Type B pancreatic cell (in vitro differentiated cells): ENCODE data around the gene HSF2. TPM values are rescaled to one million over a fixed set of nuclear protein-coding genes. Genes with fewer than 3 reads are reported as not detected.

Experiments
- DNase-seq: peaks from one replicate; pipeline ENCODE4 v3.0.0; 2021; ENCODE audit warnings: mixed read lengths; ENCODE audit not compliant: unreplicated experiment; ENCODE audit errors: extremely low spot score
- H3K27ac Mint-ChIP-seq: 2 replicates; pipeline ENCODE4 v1.8.0; 2021; ENCODE audit warnings: mild to moderate bottlenecking, mixed read lengths
- H3K27me3 Mint-ChIP-seq: 2 replicates; pipeline ENCODE4 v1.8.0; 2021; ENCODE audit warnings: mixed read lengths
- H3K36me3 Mint-ChIP-seq: 2 replicates; pipeline ENCODE4 v1.8.0; 2021; ENCODE audit warnings: mixed read lengths
- H3K4me1 Mint-ChIP-seq: one replicate; pipeline ENCODE4 v1.8.0; 2021; ENCODE audit warnings: mixed read lengths; ENCODE audit not compliant: unreplicated experiment
- H3K4me3 Mint-ChIP-seq: 2 replicates; pipeline ENCODE4 v1.8.0; 2021; ENCODE audit warnings: mild to moderate bottlenecking, mixed read lengths
- H3K9me3 Mint-ChIP-seq: 2 replicates; pipeline ENCODE4 v1.8.0; 2021; ENCODE audit warnings: mixed read lengths
- total RNA-seq: library from RNA; stranded (reverse); gene quantifications from 2 replicates; pipeline ENCODE4 v1.2.1, GENCODE V29; 2021; ENCODE audit warnings: low replicate concordance
- TF ChIP-seq, protein P1 (sequence below): fragments of 200-600 bp; sonication (generic); conservative IDR thresholded peaks from 2 replicates; pipeline ENCODE4 v1.5.0; 2021; ENCODE audit warnings: antibody characterized with exemption, mild to moderate bottlenecking

HSF2 gene
- total RNA-seq, 1 donor from 2014 or later, result 22.5 TPM

DNA sequence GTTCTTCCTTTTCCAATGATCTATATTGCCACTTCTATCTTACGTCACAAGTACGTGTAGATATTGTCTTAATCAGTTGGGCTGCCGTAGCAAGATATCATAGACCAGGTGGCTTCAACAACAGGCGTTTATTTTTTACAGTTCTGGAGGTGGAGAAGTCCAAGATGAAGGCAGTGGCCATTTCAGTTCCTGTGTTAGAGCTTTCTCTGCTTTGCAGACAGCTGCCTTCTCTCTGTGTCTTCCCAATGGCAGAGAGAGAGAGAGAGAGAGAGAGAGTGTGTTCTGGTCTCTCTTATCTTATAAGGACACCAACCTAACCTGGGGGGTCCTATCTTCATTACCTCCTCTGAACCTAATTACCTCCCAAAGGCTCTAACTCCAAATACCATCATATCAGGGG lies 8.3 kb downstream of the HSF2 start:
- H3K4me3 Mint-ChIP-seq, result no peak overlapping the region
- no peak overlapping the region for H3K27ac Mint-ChIP-seq
- TF ChIP-seq, protein P1, sequence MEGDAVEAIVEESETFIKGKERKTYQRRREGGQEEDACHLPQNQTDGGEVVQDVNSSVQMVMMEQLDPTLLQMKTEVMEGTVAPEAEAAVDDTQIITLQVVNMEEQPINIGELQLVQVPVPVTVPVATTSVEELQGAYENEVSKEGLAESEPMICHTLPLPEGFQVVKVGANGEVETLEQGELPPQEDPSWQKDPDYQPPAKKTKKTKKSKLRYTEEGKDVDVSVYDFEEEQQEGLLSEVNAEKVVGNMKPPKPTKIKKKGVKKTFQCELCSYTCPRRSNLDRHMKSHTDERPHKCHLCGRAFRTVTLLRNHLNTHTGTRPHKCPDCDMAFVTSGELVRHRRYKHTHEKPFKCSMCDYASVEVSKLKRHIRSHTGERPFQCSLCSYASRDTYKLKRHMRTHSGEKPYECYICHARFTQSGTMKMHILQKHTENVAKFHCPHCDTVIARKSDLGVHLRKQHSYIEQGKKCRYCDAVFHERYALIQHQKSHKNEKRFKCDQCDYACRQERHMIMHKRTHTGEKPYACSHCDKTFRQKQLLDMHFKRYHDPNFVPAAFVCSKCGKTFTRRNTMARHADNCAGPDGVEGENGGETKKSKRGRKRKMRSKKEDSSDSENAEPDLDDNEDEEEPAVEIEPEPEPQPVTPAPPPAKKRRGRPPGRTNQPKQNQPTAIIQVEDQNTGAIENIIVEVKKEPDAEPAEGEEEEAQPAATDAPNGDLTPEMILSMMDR, result no peak
- H3K4me1 Mint-ChIP-seq, result peaks cover 27% of the 10 kb centered on the region
- no peak for DNase-seq
- H3K27me3 Mint-ChIP-seq, result no peaks in the 10 kb centered on the region
- H3K36me3 Mint-ChIP-seq, result peaks cover 35% of the 10 kb centered on the region
- H3K9me3 Mint-ChIP-seq, result peaks cover 5% of the 10 kb centered on the region

DNA sequence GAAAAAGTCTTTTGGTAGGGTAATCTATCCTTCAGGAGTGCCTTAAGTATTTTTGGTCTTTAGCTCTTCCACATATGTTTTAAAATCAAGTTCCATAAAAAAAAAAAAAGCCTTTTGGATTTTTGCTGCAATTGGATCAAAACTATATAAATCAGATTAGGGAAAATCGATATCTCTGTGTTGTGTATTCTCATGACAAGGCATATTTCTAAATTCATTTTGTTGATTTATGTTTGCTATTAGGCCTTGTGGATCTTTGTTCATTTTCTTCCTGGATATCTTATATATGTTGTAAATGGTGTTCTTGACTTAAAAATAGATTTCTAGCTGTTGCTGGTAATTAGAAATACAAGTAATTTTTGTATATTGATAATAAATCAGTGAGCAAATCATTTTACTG lies 8.8 kb downstream of the HSF2 start:
- Mint-ChIP-seq H3K9me3 (peaks cover 5% of the 10 kb centered on the region), H3K4me1 (peaks cover 27% of the 10 kb centered on the region), H3K4me3 (no peak overlapping the region), H3K36me3 (peaks cover 36% of the 10 kb centered on the region), H3K27ac (no peak overlapping the region), H3K27me3 (no peaks in the 10 kb centered on the region)
- TF ChIP-seq, protein P1, result no peak
- no peak for DNase-seq

DNA sequence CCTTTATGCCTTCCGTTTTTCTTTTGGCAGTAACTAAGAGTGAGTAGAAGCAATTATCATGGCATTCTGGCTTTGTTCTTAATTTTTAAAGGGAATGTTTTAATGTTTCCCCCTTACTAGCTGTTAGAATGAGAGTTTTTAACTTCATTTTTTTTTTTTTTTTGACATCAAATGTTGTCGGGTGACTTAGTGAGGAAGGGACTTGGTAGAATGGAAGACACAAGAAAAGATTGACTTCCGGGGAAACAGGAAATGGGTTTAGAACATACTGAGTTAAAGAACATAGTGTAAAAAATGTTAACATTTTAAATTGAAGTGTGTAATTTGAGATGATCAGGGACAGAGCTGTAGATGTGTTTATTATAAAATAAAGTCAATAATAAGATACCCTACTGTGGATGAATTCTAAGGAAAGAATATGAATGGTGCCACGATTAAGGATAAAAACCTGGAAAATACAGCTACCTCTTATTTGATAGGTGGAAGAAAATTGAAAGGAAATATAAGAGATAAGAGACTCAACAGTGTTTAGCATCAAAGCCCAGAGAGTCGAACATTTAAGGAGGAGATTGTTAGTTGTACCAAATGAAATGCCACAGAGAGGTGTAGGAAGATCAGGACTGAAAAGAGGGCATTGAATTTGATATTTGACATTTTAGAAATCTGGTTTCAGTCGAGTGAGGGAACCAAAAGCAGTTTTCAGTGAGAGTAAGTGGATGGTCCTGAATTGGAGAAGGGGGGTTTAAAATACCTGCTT lies 9.4 kb downstream of the HSF2 start:
- peaks cover 39% of the 10 kb centered on the region for H3K36me3 Mint-ChIP-seq
- H3K27ac Mint-ChIP-seq, result no peak overlapping the region
- no peak for DNase-seq
- H3K9me3 Mint-ChIP-seq, result peaks cover 5% of the 10 kb centered on the region
- H3K4me1 Mint-ChIP-seq, result peaks cover 25% of the 10 kb centered on the region
- no peaks in the 10 kb centered on the region for H3K27me3 Mint-ChIP-seq
- H3K4me3 Mint-ChIP-seq, result no peak overlapping the region
- TF ChIP-seq, protein P1, result no peak

DNA sequence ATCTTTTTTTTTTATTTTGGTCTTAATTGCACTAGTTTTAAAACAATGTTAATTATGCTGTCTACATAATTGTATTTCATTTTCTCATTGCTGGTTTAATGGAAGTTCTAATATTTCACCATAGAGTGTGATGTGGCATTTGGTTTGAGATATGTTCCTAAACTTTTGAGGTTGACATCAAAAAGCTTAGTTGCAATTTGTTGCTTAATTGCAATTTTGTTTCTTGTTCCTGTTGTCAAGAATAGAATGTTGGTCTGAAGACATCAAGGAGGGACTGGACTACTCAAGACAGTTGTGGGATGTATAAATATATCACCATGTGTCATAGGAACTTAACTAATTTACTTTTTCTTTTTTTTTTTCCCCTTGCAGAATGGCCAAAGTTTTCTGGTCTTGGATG lies 12.5 kb downstream of the HSF2 start:
- Mint-ChIP-seq H3K36me3 (peaks cover 23% of the 10 kb centered on the region), H3K27ac (no peak overlapping the region)

DNA sequence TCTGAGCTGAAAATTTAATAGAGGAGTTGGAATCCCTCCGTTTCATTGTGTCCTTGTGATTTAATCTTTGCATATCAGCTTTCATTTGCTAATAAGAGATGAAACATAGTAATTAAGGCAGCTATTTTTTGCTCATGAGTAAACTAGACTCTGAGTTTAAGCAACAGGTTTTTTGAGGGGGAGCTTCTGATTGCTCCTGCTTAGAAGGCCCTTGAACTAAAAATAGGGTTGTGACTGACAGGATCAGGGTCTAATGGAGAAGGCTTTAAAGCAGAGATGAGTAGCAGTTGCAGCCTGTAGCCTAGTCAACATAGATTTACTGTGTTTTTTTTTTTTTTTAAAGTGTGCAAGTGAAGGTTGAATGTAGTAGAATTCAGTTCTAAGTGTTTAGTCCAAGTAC lies 17.4 kb downstream of the HSF2 start:
- Mint-ChIP-seq H3K27me3 (no peaks in the 10 kb centered on the region), H3K36me3 (peaks cover 29% of the 10 kb centered on the region), H3K4me1 (no peaks in the 10 kb centered on the region), H3K4me3 (no peak overlapping the region), H3K27ac (no peak overlapping the region), H3K9me3 (no peaks in the 10 kb centered on the region)
- TF ChIP-seq, protein P1, result no peak
- no peak for DNase-seq

More for the DNA sequence above, 12.5 kb downstream of the HSF2 start:
- TF ChIP-seq, protein P1, result no peak
- H3K4me1 Mint-ChIP-seq, result peaks cover 17% of the 10 kb centered on the region
- no peak for DNase-seq
- H3K9me3 Mint-ChIP-seq, result no peaks in the 10 kb centered on the region
- H3K4me3 Mint-ChIP-seq, result no peak overlapping the region
- H3K27me3 Mint-ChIP-seq, result no peaks in the 10 kb centered on the region
